HFF-Myc (cell line): Measurements from ENCODE around the gene SKP1.

Experiments
- DNase-seq: peaks from one replicate; pipeline ENCODE4 v3.0.0-alpha.2; 2011; ENCODE audit warnings: low read depth; ENCODE audit errors: extremely low read depth
- H3K4me3 ChIP-seq: replicated peaks from 2 replicates; pipeline ENCODE4 v1.5.1; 2011; ENCODE audit warnings: low read depth, mild to moderate bottlenecking, control low read depth, low read length
- CTCF ChIP-seq: IDR thresholded peaks from 2 replicates; pipeline ENCODE4 v1.5.1; 2012; ENCODE audit warnings: mild to moderate bottlenecking, low read depth, low read length, control low read depth; ENCODE audit errors: missing control alignments

SKP1 gene

GRCh38 chr5:134145041-134145757, 31.6 kb downstream of the SKP1 start:
- no peak overlapping the region for H3K4me3 ChIP-seq
- TF ChIP-seq CTCF, result no peak
- DNase-seq, result no peak

GRCh38 chr5:134143944-134144941, 32.5 kb downstream of the SKP1 start:
- no peak for DNase-seq
- no peak for TF ChIP-seq CTCF
- no peak overlapping the region for H3K4me3 ChIP-seq

- no peak for TF ChIP-seq CTCF
- DNase-seq, result no peak
- H3K4me3 ChIP-seq, result no peak overlapping the region
Measured at GRCh38 chr5:134143431-134143830, 33.3 kb downstream of the SKP1 start.

- TF ChIP-seq CTCF, result no peak
- DNase-seq, result no peak
- no peak overlapping the region for H3K4me3 ChIP-seq
Measured at GRCh38 chr5:134142806-134143205, 33.9 kb downstream of the SKP1 start.

GRCh38 chr5:134142052-134142451, 34.7 kb downstream of the SKP1 start:
- no peak for DNase-seq
- no peak overlapping the region for H3K4me3 ChIP-seq
- no peak for TF ChIP-seq CTCF

- TF ChIP-seq CTCF, result peak; percentile 10
- no peak overlapping the region for H3K4me3 ChIP-seq
- no peak for DNase-seq
Measured at GRCh38 chr5:134141331-134142050, 35.3 kb downstream of the SKP1 start.
